Measurements from ENCODE around the gene SH3BP5L.

SH3BP5L gene

GRCh38 chr1:248847956-248848561 lies 22.3 kb upstream of the SH3BP5L start:
- TF ChIP-seq TAF1 (IDR thresholded peaks at IDR 0.05; ENCODE audit: borderline replicate concordance, insufficient read depth, low read length): no peak
- no peak for TF ChIP-seq SIN3A (IDR thresholded peaks at IDR 0.05; ENCODE audit: borderline replicate concordance, insufficient read depth, low read length)
- TF ChIP-seq, protein P1, sequence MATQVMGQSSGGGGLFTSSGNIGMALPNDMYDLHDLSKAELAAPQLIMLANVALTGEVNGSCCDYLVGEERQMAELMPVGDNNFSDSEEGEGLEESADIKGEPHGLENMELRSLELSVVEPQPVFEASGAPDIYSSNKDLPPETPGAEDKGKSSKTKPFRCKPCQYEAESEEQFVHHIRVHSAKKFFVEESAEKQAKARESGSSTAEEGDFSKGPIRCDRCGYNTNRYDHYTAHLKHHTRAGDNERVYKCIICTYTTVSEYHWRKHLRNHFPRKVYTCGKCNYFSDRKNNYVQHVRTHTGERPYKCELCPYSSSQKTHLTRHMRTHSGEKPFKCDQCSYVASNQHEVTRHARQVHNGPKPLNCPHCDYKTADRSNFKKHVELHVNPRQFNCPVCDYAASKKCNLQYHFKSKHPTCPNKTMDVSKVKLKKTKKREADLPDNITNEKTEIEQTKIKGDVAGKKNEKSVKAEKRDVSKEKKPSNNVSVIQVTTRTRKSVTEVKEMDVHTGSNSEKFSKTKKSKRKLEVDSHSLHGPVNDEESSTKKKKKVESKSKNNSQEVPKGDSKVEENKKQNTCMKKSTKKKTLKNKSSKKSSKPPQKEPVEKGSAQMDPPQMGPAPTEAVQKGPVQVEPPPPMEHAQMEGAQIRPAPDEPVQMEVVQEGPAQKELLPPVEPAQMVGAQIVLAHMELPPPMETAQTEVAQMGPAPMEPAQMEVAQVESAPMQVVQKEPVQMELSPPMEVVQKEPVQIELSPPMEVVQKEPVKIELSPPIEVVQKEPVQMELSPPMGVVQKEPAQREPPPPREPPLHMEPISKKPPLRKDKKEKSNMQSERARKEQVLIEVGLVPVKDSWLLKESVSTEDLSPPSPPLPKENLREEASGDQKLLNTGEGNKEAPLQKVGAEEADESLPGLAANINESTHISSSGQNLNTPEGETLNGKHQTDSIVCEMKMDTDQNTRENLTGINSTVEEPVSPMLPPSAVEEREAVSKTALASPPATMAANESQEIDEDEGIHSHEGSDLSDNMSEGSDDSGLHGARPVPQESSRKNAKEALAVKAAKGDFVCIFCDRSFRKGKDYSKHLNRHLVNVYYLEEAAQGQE (IDR thresholded peaks at IDR 0.05; ENCODE audit: insufficient read depth in 1 of 2, low read depth in 2 of 2, low read length in 2 of 2): no peak
- TF ChIP-seq POLR2AphosphoS5 (IDR thresholded peaks at IDR 0.05; ENCODE audit: low read depth, low read length): no peak
- TF ChIP-seq FOXP2 (optimal IDR thresholded peaks at IDR 0.05; ENCODE audit: borderline replicate concordance, extremely low read depth, extremely low read length, insufficient read depth): no peak

DNA sequence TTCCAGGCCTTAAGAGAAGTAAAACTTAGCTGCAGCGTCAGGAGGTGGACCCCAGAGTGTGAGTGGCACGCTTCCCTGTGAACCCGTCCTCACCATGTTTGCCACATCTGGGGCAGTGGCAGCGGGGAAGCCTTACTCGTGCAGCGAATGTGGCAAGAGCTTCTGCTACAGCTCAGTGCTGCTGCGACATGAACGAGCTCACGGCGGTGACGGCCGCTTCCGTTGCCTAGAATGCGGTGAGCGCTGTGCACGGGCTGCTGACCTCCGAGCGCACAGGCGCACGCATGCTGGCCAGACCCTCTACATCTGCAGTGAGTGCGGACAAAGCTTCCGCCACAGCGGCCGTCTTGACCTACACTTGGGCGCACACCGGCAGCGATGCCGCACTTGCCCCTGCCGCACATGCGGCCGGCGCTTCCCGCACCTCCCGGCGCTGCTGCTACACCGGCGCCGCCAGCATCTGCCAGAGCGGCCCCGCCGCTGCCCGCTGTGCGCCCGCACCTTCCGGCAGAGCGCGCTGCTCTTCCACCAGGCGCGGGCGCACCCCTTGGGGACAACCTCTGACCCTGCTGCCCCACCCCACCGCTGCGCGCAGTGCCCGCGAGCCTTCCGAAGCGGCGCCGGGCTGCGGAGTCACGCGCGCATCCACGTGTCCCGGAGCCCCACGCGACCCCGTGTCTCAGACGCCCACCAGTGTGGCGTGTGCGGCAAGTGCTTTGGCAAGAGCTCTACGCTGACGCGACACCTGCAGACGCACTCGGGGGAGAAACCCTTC lies 21.7 kb upstream of the SH3BP5L start:
- no peak for TF ChIP-seq SIN3A (IDR thresholded peaks at IDR 0.05; ENCODE audit: borderline replicate concordance, insufficient read depth, low read length)
- TF ChIP-seq, protein P1 (IDR thresholded peaks at IDR 0.05; ENCODE audit: insufficient read depth in 1 of 2, low read depth in 2 of 2, low read length in 2 of 2): no peak
- no peak for TF ChIP-seq TAF1 (IDR thresholded peaks at IDR 0.05; ENCODE audit: borderline replicate concordance, insufficient read depth, low read length)
- TF ChIP-seq POLR2AphosphoS5 (IDR thresholded peaks at IDR 0.05; ENCODE audit: low read depth, low read length): no peak
- no peak for TF ChIP-seq FOXP2 (optimal IDR thresholded peaks at IDR 0.05; ENCODE audit: borderline replicate concordance, extremely low read depth, extremely low read length, insufficient read depth)

GRCh38 chr1:248844526-248844925 lies 18.8 kb upstream of the SH3BP5L start:
- TF ChIP-seq FOXP2 (optimal IDR thresholded peaks at IDR 0.05; ENCODE audit: borderline replicate concordance, extremely low read depth, extremely low read length, insufficient read depth) (no peak), SIN3A (IDR thresholded peaks at IDR 0.05; ENCODE audit: borderline replicate concordance, insufficient read depth, low read length) (no peak), POLR2AphosphoS5 (IDR thresholded peaks at IDR 0.05; ENCODE audit: low read depth, low read length) (no peak), TAF1 (IDR thresholded peaks at IDR 0.05; ENCODE audit: borderline replicate concordance, insufficient read depth, low read length) (no peak)
- TF ChIP-seq, protein P1 (IDR thresholded peaks at IDR 0.05; ENCODE audit: insufficient read depth in 1 of 2, low read depth in 2 of 2, low read length in 2 of 2): no peak

- no peak for TF ChIP-seq FOXP2 (optimal IDR thresholded peaks at IDR 0.05; ENCODE audit: borderline replicate concordance, extremely low read depth, extremely low read length, insufficient read depth)
- TF ChIP-seq SIN3A (IDR thresholded peaks at IDR 0.05; ENCODE audit: borderline replicate concordance, insufficient read depth, low read length): no peak
- no peak for TF ChIP-seq POLR2AphosphoS5 (IDR thresholded peaks at IDR 0.05; ENCODE audit: low read depth, low read length)
- TF ChIP-seq TAF1 (IDR thresholded peaks at IDR 0.05; ENCODE audit: borderline replicate concordance, insufficient read depth, low read length): no peak
- TF ChIP-seq, protein P1 (IDR thresholded peaks at IDR 0.05; ENCODE audit: insufficient read depth in 1 of 2, low read depth in 2 of 2, low read length in 2 of 2): no peak
These were observed 18.0 kb upstream of the SH3BP5L start for GRCh38 chr1:248843687-248844086.
